DOHH2 (cell line): ENCODE data around the gene SRC.

ENCODE experiments used
- CTCF ChIP-seq: fragments of 200-600 bp; sonication (generic); IDR thresholded peaks from one replicate; pipeline ENCODE4 v1.5.1; 2014; ENCODE audit warnings: antibody characterized with exemption, mild to moderate bottlenecking, low read depth, low read length; ENCODE audit not compliant: poor library complexity, severe bottlenecking
- EZH2phosphoT487 ChIP-seq: fragments of 200-600 bp; sonication (generic); IDR thresholded peaks from 2 replicates; pipeline ENCODE4 v1.6.1; 2017; ENCODE audit warnings: borderline replicate concordance, mild to moderate bottlenecking, antibody characterized with exemption, low read length, moderate library complexity, mixed read lengths

GRCh38 chr20:37340998-37341397 lies 4.9 kb upstream of the SRC start:
- TF ChIP-seq CTCF (no peak), EZH2phosphoT487 (no peak)
